NK-92 (cell line): Measurements from ENCODE around the gene WDTC1.

ENCODE experiments used
- DNase-seq: peaks from one replicate; lab custom pipeline; 2025; ENCODE audit not compliant: unreplicated experiment; lab: John Stamatoyannopoulos, UW

The WDTC1 gene

GRCh38 chr1:27351541-27352107, 117.2 kb downstream of the WDTC1 start:
- no peak for DNase-seq

- no peak for DNase-seq
Measured at GRCh38 chr1:27353166-27353565, 118.7 kb downstream of the WDTC1 start.

GRCh38 chr1:27353629-27354028, 119.2 kb downstream of the WDTC1 start:
- no peak for DNase-seq

- DNase-seq = no peak
Measured at GRCh38 chr1:27355683-27356082, 121.3 kb downstream of the WDTC1 start.

- no peak for DNase-seq
Measured at GRCh38 chr1:27356277-27356618, 121.8 kb downstream of the WDTC1 start.

GRCh38 chr1:27356619-27357280, 122.3 kb downstream of the WDTC1 start:
- DNase-seq = no peak

GRCh38 chr1:27357281-27358037, 123.0 kb downstream of the WDTC1 start:
- DNase-seq = no peak
